DOHH2 (cell line): ENCODE measurements around the gene DDX1.

Experiments
- CTCF ChIP-seq: fragments of 200-600 bp; sonication (generic); IDR thresholded peaks from one replicate; pipeline ENCODE4 v1.5.1; 2014; ENCODE audit warnings: antibody characterized with exemption, mild to moderate bottlenecking, low read depth, low read length; ENCODE audit not compliant: poor library complexity, severe bottlenecking
- EZH2phosphoT487 ChIP-seq: fragments of 200-600 bp; sonication (generic); IDR thresholded peaks from 2 replicates; pipeline ENCODE4 v1.6.1; 2017; ENCODE audit warnings: borderline replicate concordance, mild to moderate bottlenecking, antibody characterized with exemption, low read length, moderate library complexity, mixed read lengths

- no peak for TF ChIP-seq CTCF
- TF ChIP-seq EZH2phosphoT487 = no peak
These were observed 41.6 kb downstream of the DDX1 start for GRCh38 chr2:15633043-15633970.
